ENCODE measurements around the gene MRGPRE.

- no peak for TF ChIP-seq POLR2AphosphoS5 (IDR thresholded peaks at IDR 0.05; ENCODE audit: low read depth)
- no peak for TF ChIP-seq CTCF (IDR thresholded peaks at IDR 0.05; ENCODE audit: insufficient read depth, low read length)
Observed at GRCh38 chr11:3222003-3222855, 10.0 kb downstream of the MRGPRE start.
